ENCODE measurements around the gene KRTAP5-2.

DNA sequence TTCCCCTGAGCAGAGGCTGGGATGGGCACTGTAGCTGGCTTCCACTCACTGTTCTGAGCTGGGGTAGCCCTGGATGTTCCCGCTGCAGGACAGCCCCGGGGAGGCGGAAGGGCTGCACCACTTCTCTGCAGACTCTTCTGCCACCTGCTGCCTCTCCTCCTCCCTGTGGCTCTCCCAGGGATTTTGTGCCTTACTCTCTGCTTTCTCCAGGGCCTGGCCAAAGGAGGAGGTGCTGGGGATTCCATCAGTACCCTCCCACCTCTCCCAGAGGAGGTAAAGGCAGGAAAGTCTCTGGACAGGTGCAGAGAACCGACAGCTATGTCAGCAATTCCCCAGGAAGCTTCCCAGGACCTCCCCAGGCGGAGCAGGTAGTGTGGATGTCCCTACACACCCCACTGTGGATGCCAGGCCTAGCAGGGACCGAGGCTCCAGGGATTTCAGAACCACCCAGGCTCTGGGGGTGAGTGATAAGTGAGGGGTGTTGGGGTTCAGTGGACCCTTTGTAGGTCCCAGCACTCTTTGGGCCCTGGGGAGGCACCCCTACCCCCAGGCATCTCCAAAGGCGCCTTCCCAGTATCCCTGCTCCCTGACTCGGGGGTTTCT, 37.3 kb downstream of the KRTAP5-2 start:
- TF ChIP-seq, protein P1, sequence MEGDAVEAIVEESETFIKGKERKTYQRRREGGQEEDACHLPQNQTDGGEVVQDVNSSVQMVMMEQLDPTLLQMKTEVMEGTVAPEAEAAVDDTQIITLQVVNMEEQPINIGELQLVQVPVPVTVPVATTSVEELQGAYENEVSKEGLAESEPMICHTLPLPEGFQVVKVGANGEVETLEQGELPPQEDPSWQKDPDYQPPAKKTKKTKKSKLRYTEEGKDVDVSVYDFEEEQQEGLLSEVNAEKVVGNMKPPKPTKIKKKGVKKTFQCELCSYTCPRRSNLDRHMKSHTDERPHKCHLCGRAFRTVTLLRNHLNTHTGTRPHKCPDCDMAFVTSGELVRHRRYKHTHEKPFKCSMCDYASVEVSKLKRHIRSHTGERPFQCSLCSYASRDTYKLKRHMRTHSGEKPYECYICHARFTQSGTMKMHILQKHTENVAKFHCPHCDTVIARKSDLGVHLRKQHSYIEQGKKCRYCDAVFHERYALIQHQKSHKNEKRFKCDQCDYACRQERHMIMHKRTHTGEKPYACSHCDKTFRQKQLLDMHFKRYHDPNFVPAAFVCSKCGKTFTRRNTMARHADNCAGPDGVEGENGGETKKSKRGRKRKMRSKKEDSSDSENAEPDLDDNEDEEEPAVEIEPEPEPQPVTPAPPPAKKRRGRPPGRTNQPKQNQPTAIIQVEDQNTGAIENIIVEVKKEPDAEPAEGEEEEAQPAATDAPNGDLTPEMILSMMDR (IDR thresholded peaks at IDR 0.05) = no peak
- TF ChIP-seq POLR2A (IDR thresholded peaks at IDR 0.05) = no peak

Data from lower leg skin (tissue), 3 donors.